MCF 10A (cell line): Measurements from ENCODE around the gene ZNF771. TPM values are rescaled to one million over a fixed set of nuclear protein-coding genes. Genes with fewer than 3 reads are reported as not detected.

Experiments used
- BruUV-seq: library from RNA; stranded (reverse); fragments of 400-500 nt; replicated peaks from 2 replicates; lab custom pipeline; 2021; lab: Mats Ljungman, UMichigan
- CTCF ChIA-PET: fragments of 300-600 bp; sonication (Branson Sonifier 250); formaldehyde crosslinking; extraction: SDS; loops from one replicate; lab custom pipeline; 2021; ENCODE audit warnings: antibody characterized with exemption, inconsistent platforms; lab: Yijun Ruan, JAX
- POLR2A ChIA-PET: fragments of 300-600, 350-650 bp; sonication (Branson Sonifier 250); formaldehyde crosslinking; extraction: SDS; loops from one replicate; lab custom pipeline; 2020; ENCODE audit warnings: antibody characterized with exemption, inconsistent platforms; lab: Yijun Ruan, JAX
- DNase-seq: peaks from one replicate; pipeline ENCODE4 v3.0.0-alpha.2; 2018; ENCODE audit not compliant: unreplicated experiment
- H3K27ac Mint-ChIP-seq: one replicate; pipeline ENCODE4 v1.8.0; 2022; ENCODE audit warnings: mild to moderate bottlenecking, low read depth, mixed read lengths; ENCODE audit not compliant: unreplicated experiment
- H3K27me3 Mint-ChIP-seq: one replicate; pipeline ENCODE4 v1.8.0; 2022; ENCODE audit warnings: mixed read lengths; ENCODE audit not compliant: insufficient read depth, unreplicated experiment
- H3K36me3 Mint-ChIP-seq: one replicate; pipeline ENCODE4 v1.8.0; 2022; ENCODE audit warnings: mild to moderate bottlenecking, moderate library complexity, mixed read lengths; ENCODE audit not compliant: insufficient read depth, unreplicated experiment
- H3K4me1 Mint-ChIP-seq: one replicate; pipeline ENCODE4 v1.8.0; 2022; ENCODE audit warnings: mixed read lengths; ENCODE audit not compliant: insufficient read depth, unreplicated experiment
- H3K4me3 Mint-ChIP-seq: one replicate; pipeline ENCODE4 v1.8.0; 2022; ENCODE audit warnings: mild to moderate bottlenecking, moderate library complexity, mixed read lengths; ENCODE audit not compliant: unreplicated experiment
- H3K9me3 Mint-ChIP-seq: one replicate; pipeline ENCODE4 v1.8.0; 2022; ENCODE audit warnings: mixed read lengths; ENCODE audit not compliant: unreplicated experiment
- CTCF ChIP-seq: fragments of 200-600 bp; IDR thresholded peaks from one replicate; pipeline ENCODE4 v1.8.0; 2022; ENCODE audit warnings: antibody characterized with exemption, mild to moderate bottlenecking; ENCODE audit not compliant: unreplicated experiment
- intact Hi-C: fragments of 100-400 bp; cut with micrococcal nuclease; formaldehyde crosslinking; loops from 2 replicates; pipeline ENCODE4 v1.14.1; 2022
- total RNA-seq: library from RNA; stranded (reverse); gene quantifications from 2 replicates; pipeline ENCODE4 v1.2.3, GENCODE V29; 2022

ZNF771 gene
- total RNA-seq, 1 experiment from 2014 or later: 8.3 TPM

- CTCF ChIA-PET: interaction anchor here (0.6 kb wide), 1 partner anchor 51 kb away, joined by 6 read pairs; no protein-coding TSS in a partner anchor
- Mint-ChIP-seq H3K4me3 (no peak overlapping the region), H3K36me3 (peaks cover 42% of the 10 kb centered on the region), H3K27ac (no peak overlapping the region), H3K9me3 (no peaks in the 10 kb centered on the region), H3K4me1 (peaks cover 21% of the 10 kb centered on the region), H3K27me3 (no peaks in the 10 kb centered on the region)
- intact Hi-C loops: no loop called here
- BruUV-seq: no TSS peak
- no peak for DNase-seq
- POLR2A ChIA-PET: interaction anchor here (0.8 to 1.4 kb wide), 4 partner anchors 17 to 348 kb away, joined by 3 to 5 read pairs (median 3); partner anchors contain the start of genes ALDOA, FBRS and ZNF785
- TF ChIP-seq CTCF: no peak
Measured at GRCh38 chr16:30413112-30413806, 5.9 kb downstream of the ZNF771 start.

- H3K27ac Mint-ChIP-seq: no peak overlapping the region
- no peak for TF ChIP-seq CTCF
- DNase-seq: no peak
- intact Hi-C loops: no loop called here
- no TSS peak for BruUV-seq
- H3K9me3 Mint-ChIP-seq: no peaks in the 10 kb centered on the region
- POLR2A ChIA-PET: interaction anchor here (0.6 to 1.4 kb wide), 4 partner anchors 16 to 244 kb away, joined by 3 to 5 read pairs (median 3); partner anchors contain the start of genes FBRS and ZNF785
- peaks cover 17% of the 10 kb centered on the region for H3K4me1 Mint-ChIP-seq
- CTCF ChIA-PET: interaction anchor here (0.6 kb wide), 1 partner anchor 623 kb away, joined by 6 read pairs; no protein-coding TSS in a partner anchor
- peaks cover 46% of the 10 kb centered on the region for H3K36me3 Mint-ChIP-seq
- H3K4me3 Mint-ChIP-seq: no peak overlapping the region
- no peaks in the 10 kb centered on the region for H3K27me3 Mint-ChIP-seq
Measured at GRCh38 chr16:30414159-30414558, 6.8 kb downstream of the ZNF771 start.

GRCh38 chr16:30416047-30416603, 8.7 kb downstream of the ZNF771 start:
- intact Hi-C loops: no loop called here

More at GRCh38 chr16:30416047-30416603, 8.7 kb downstream of the ZNF771 start:
- TF ChIP-seq CTCF: no peak
- peaks cover 10% of the 10 kb centered on the region for H3K4me1 Mint-ChIP-seq
- ChIA-PET CTCF (interaction anchor here (0.7 to 1.1 kb wide), 3 partner anchors 10 to 281 kb away, joined by 3 to 5 read pairs (median 3); no protein-coding TSS in a partner anchor), POLR2A (interaction anchor here (1.7 kb wide), 1 partner anchor 9 kb away, joined by 10 read pairs; the partner anchor contains the start of gene ZNF771)
- no peak overlapping the region for H3K4me3 Mint-ChIP-seq
- H3K27ac Mint-ChIP-seq: peak overlapping the region; percentile 3
- DNase-seq: no peak
- no peaks in the 10 kb centered on the region for H3K27me3 Mint-ChIP-seq
- no TSS peak for BruUV-seq
- H3K36me3 Mint-ChIP-seq: peaks cover 51% of the 10 kb centered on the region
- no peaks in the 10 kb centered on the region for H3K9me3 Mint-ChIP-seq
